Neural crest cell (in vitro differentiated cells): ENCODE results near the gene OPN4. TPM values are rescaled to one million over a fixed set of nuclear protein-coding genes. Genes with fewer than 3 reads are reported as not detected.
A peak's percentile ranks its signal among the peaks of the same experiment; 100 is the strongest.

ENCODE experiments used
- DNase-seq: peaks from one replicate; pipeline ENCODE4 v3.0.0; 2021; ENCODE audit warnings: low read depth, mixed read lengths, low spot score
- H3K27ac Mint-ChIP-seq: one replicate; pipeline ENCODE4 v1.8.0; 2021; ENCODE audit warnings: mild to moderate bottlenecking, mixed read lengths; ENCODE audit not compliant: unreplicated experiment
- H3K27me3 Mint-ChIP-seq: 2 replicates; pipeline ENCODE4 v1.8.0; 2021; ENCODE audit warnings: low read depth, mild to moderate bottlenecking, mixed read lengths
- H3K36me3 Mint-ChIP-seq: 2 replicates; pipeline ENCODE4 v1.8.0; 2021; ENCODE audit warnings: low read depth, mild to moderate bottlenecking, mixed read lengths
- H3K4me1 Mint-ChIP-seq: 2 replicates; pipeline ENCODE4 v1.8.0; 2021; ENCODE audit warnings: mixed read lengths
- H3K4me3 Mint-ChIP-seq: one replicate; pipeline ENCODE4 v1.8.0; 2021; ENCODE audit warnings: mild to moderate bottlenecking, mixed read lengths
- H3K9me3 Mint-ChIP-seq: 2 replicates; pipeline ENCODE4 v1.8.0; 2021; ENCODE audit warnings: mixed read lengths
- CTCF ChIP-seq: fragments of 200-600 bp; sonication (generic); conservative IDR thresholded peaks from 2 replicates; pipeline ENCODE4 v1.5.0; 2021; ENCODE audit warnings: antibody characterized with exemption, mild to moderate bottlenecking
- total RNA-seq: library from RNA; stranded (reverse); gene quantifications from 2 replicates; pipeline ENCODE4 v1.2.1, GENCODE V29; 2021

The OPN4 gene
- total RNA-seq, 1 donor from 2014 or later, result not detected

GRCh38 chr10:86712317-86712707 lies 58.0 kb downstream of the OPN4 start:
- TF ChIP-seq CTCF, result no peak
- Mint-ChIP-seq H3K27me3 (no peaks in the 10 kb centered on the region), H3K36me3 (no peaks in the 10 kb centered on the region), H3K9me3 (no peaks in the 10 kb centered on the region), H3K4me3 (peak overlapping the region; percentile 92), H3K27ac (peak overlapping the region; percentile 92), H3K4me1 (peaks cover 11% of the 10 kb centered on the region)
- no peak for DNase-seq

DNA sequence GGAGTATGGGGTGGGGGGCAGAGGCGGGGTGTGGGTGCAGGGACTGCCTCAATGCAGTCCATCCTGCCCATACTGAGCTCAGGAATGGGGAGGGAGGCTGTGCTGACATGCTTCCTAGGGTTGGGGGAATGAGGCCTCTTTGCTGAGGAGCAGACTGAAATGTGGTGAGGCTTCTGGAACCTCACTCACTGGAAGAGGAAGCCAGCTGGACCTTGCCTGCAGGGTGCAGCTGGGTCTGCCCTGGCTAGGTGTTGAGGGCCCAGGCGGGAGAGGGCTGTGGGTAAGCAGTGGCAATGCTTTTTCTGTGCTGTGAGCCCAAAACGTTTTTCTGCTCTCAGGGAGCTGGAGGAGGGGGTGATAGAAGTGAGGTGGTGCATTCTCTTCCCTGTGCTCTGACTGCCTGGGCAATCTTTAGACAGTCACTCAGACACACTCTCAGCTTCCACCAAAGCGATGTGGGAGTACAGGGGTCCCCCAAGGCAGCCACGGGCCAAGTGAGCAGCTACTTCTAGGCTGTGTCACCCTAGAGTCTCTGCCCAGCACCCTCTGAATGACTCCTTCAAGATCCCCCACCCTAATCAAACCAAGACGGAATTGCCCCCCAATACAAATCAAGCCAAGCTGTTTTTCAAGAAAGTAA lies 60.9 kb downstream of the OPN4 start:
- Mint-ChIP-seq H3K27ac (no peak overlapping the region), H3K9me3 (no peaks in the 10 kb centered on the region), H3K4me3 (no peak overlapping the region), H3K36me3 (no peaks in the 10 kb centered on the region), H3K27me3 (no peaks in the 10 kb centered on the region), H3K4me1 (peaks cover 11% of the 10 kb centered on the region)
- DNase-seq, result no peak
- TF ChIP-seq CTCF, result no peak

- Mint-ChIP-seq H3K9me3 (no peaks in the 10 kb centered on the region), H3K27me3 (no peaks in the 10 kb centered on the region), H3K4me3 (peak overlapping the region; percentile 23), H3K27ac (no peak overlapping the region), H3K4me1 (peaks cover 6% of the 10 kb centered on the region), H3K36me3 (no peaks in the 10 kb centered on the region)
- TF ChIP-seq CTCF, result no peak
- no peak for DNase-seq
These were observed 61.5 kb downstream of the OPN4 start for GRCh38 chr10:86715836-86716235.

Other genes starting within 250 kb of the OPN4 start
- gene WAPL, start 132.8 kb upstream of the OPN4 start, total RNA-seq, result 54.0 and 55.4 TPM in 2 replicates
- gene LDB3, start 14.0 kb downstream of the OPN4 start, total RNA-seq, result 0.56 and 1.0 TPM in 2 replicates
- 77.9 and 78.6 TPM in 2 replicates for gene BMPR1A, start 102.1 kb downstream of the OPN4 start, total RNA-seq